Measurements from ENCODE around the gene CMTM1. TPM values are rescaled to one million over a fixed set of nuclear protein-coding genes. Genes with fewer than 3 reads are reported as not detected.

Gene CMTM1
- total RNA-seq, 1 donor from 2014 or later: 8.4 TPM

- H3K9me3 Mint-ChIP-seq: no peaks in the 10 kb centered on the region
- no peak overlapping the region for H3K27ac Mint-ChIP-seq
- TF ChIP-seq CTCF (conservative IDR thresholded peaks at IDR 0.05): no peak
- DNase-seq (ENCODE audit: extremely low spot score, unreplicated experiment): no peak
- H3K27me3 Mint-ChIP-seq: no peaks in the 10 kb centered on the region
- H3K4me1 Mint-ChIP-seq (ENCODE audit: unreplicated experiment): no peaks in the 10 kb centered on the region
- peaks cover 1% of the 10 kb centered on the region for H3K36me3 Mint-ChIP-seq
- H3K4me3 Mint-ChIP-seq: no peak overlapping the region
Observed at GRCh38 chr16:66524601-66525164, 41.6 kb upstream of the CMTM1 start.

GRCh38 chr16:66525396-66526180 lies 40.7 kb upstream of the CMTM1 start:
- H3K27ac Mint-ChIP-seq: no peak overlapping the region
- H3K4me1 Mint-ChIP-seq (ENCODE audit: unreplicated experiment): no peaks in the 10 kb centered on the region
- TF ChIP-seq CTCF (conservative IDR thresholded peaks at IDR 0.05): no peak
- no peaks in the 10 kb centered on the region for H3K27me3 Mint-ChIP-seq
- H3K36me3 Mint-ChIP-seq: peaks cover 5% of the 10 kb centered on the region
- no peak for DNase-seq (ENCODE audit: extremely low spot score, unreplicated experiment)
- H3K4me3 Mint-ChIP-seq: no peak overlapping the region
- H3K9me3 Mint-ChIP-seq: no peaks in the 10 kb centered on the region

GRCh38 chr16:66528294-66528693 lies 37.9 kb upstream of the CMTM1 start:
- Mint-ChIP-seq H3K27ac (no peak overlapping the region), H3K4me1 (ENCODE audit: unreplicated experiment) (no peaks in the 10 kb centered on the region), H3K9me3 (no peaks in the 10 kb centered on the region), H3K36me3 (peaks cover 10% of the 10 kb centered on the region), H3K27me3 (no peaks in the 10 kb centered on the region), H3K4me3 (no peak overlapping the region)
- no peak for DNase-seq (ENCODE audit: extremely low spot score, unreplicated experiment)
- TF ChIP-seq CTCF (conservative IDR thresholded peaks at IDR 0.05): no peak

- no peak for TF ChIP-seq CTCF (conservative IDR thresholded peaks at IDR 0.05)
- Mint-ChIP-seq H3K27ac (no peak overlapping the region), H3K4me3 (no peak overlapping the region), H3K4me1 (ENCODE audit: unreplicated experiment) (no peaks in the 10 kb centered on the region), H3K36me3 (peaks cover 13% of the 10 kb centered on the region), H3K9me3 (no peaks in the 10 kb centered on the region), H3K27me3 (no peaks in the 10 kb centered on the region)
- no peak for DNase-seq (ENCODE audit: extremely low spot score, unreplicated experiment)
Observed at GRCh38 chr16:66529475-66529874, 36.8 kb upstream of the CMTM1 start.

- no peak for TF ChIP-seq CTCF (conservative IDR thresholded peaks at IDR 0.05)
- Mint-ChIP-seq H3K27ac (no peak overlapping the region), H3K9me3 (no peaks in the 10 kb centered on the region), H3K4me3 (no peak overlapping the region), H3K4me1 (ENCODE audit: unreplicated experiment) (no peaks in the 10 kb centered on the region), H3K36me3 (peaks cover 26% of the 10 kb centered on the region), H3K27me3 (no peaks in the 10 kb centered on the region)
- DNase-seq (ENCODE audit: extremely low spot score, unreplicated experiment): no peak
Observed at GRCh38 chr16:66534376-66534799, 31.9 kb upstream of the CMTM1 start.
